BE2C (cell line): ENCODE data around the gene DCAF10.

ENCODE experiments used
- DNase-seq: peaks from one replicate; pipeline ENCODE4 v3.0.0-alpha.2; 2020
- H3K27me3 ChIP-seq: fragments of 250-450 bp; sonication (Bioruptor Pico); 2 replicates; pipeline ENCODE4 v1.5.1; 2020; ENCODE audit warnings: mild to moderate bottlenecking
- H3K36me3 ChIP-seq: fragments of 250-450 bp; sonication (Bioruptor Pico); 2 replicates; pipeline ENCODE4 v1.5.1; 2020; ENCODE audit warnings: mild to moderate bottlenecking
- H3K4me1 ChIP-seq: fragments of 250-450 bp; sonication (Bioruptor Pico); 2 replicates; pipeline ENCODE4 v1.5.1; 2020
- H3K4me3 ChIP-seq: 2 replicates; pipeline ENCODE4 v1.5.1; 2011; ENCODE audit warnings: low read depth, low read length
- H3K9me3 ChIP-seq: fragments of 250-450 bp; sonication (Bioruptor Pico); 2 replicates; pipeline ENCODE4 v1.5.1; 2020
- CTCF ChIP-seq: IDR thresholded peaks from 2 replicates; pipeline ENCODE4 v1.5.1; 2012; ENCODE audit warnings: mild to moderate bottlenecking, low read depth, low read length

The DCAF10 gene

GRCh38 chr9:37911271-37911681 lies 110.7 kb downstream of the DCAF10 start:
- no peak for DNase-seq
- Histone ChIP-seq H3K36me3 (peaks cover 2% of the 10 kb centered on the region), H3K4me1 (peaks cover 4% of the 10 kb centered on the region), H3K9me3 (no peaks in the 10 kb centered on the region), H3K27me3 (no peaks in the 10 kb centered on the region), H3K4me3 (no peak overlapping the region)
- no peak for TF ChIP-seq CTCF

GRCh38 chr9:37913480-37914153 lies 113.0 kb downstream of the DCAF10 start:
- no peaks in the 10 kb centered on the region for H3K9me3 ChIP-seq
- peaks cover 12% of the 10 kb centered on the region for H3K36me3 ChIP-seq
- TF ChIP-seq CTCF = peak; percentile 100
- H3K4me3 ChIP-seq = no peak overlapping the region
- no peaks in the 10 kb centered on the region for H3K27me3 ChIP-seq
- H3K4me1 ChIP-seq = peaks cover 4% of the 10 kb centered on the region
- peak; percentile 89 for DNase-seq

- H3K27me3 ChIP-seq = no peaks in the 10 kb centered on the region
- peaks cover 12% of the 10 kb centered on the region for H3K36me3 ChIP-seq
- no peak for TF ChIP-seq CTCF
- H3K4me1 ChIP-seq = peaks cover 4% of the 10 kb centered on the region
- no peak overlapping the region for H3K4me3 ChIP-seq
- H3K9me3 ChIP-seq = no peaks in the 10 kb centered on the region
- DNase-seq = no peak
Observed at GRCh38 chr9:37914154-37914551, 113.6 kb downstream of the DCAF10 start.

GRCh38 chr9:37914701-37915358 lies 114.2 kb downstream of the DCAF10 start:
- Histone ChIP-seq H3K4me1 (peaks cover 4% of the 10 kb centered on the region), H3K27me3 (no peaks in the 10 kb centered on the region), H3K4me3 (no peak overlapping the region), H3K36me3 (peaks cover 12% of the 10 kb centered on the region), H3K9me3 (no peaks in the 10 kb centered on the region)
- no peak for TF ChIP-seq CTCF
- DNase-seq = no peak

GRCh38 chr9:37915911-37916470 lies 115.4 kb downstream of the DCAF10 start:
- no peak for DNase-seq
- H3K27me3 ChIP-seq = no peaks in the 10 kb centered on the region
- no peaks in the 10 kb centered on the region for H3K9me3 ChIP-seq
- peaks cover 9% of the 10 kb centered on the region for H3K4me1 ChIP-seq
- no peak overlapping the region for H3K4me3 ChIP-seq
- peaks cover 17% of the 10 kb centered on the region for H3K36me3 ChIP-seq
- TF ChIP-seq CTCF = no peak
